Tibial nerve (tissue), 4 donors: ENCODE data around the gene GSTA1.
"Not testable (repeated sequence)": the region's sequence is repeated elsewhere in the genome, so short reads cannot be mapped to it uniquely, and the experiment has no call there.

Experiments used
- EP300 ChIP-seq, 2 donors: sonication (generic); formaldehyde crosslinking; IDR thresholded peaks; one replicate each; pipeline ENCODE4 v1.6.1; 2017; ENCODE audit warnings: antibody characterized with exemption in 2 of 2, mild to moderate bottlenecking in 1 of 2
- POLR2A ChIP-seq, 2 donors: fragments of 450-650 bp; IDR thresholded peaks; one replicate each; pipeline ENCODE4 v1.6.1; 2017; ENCODE audit warnings: antibody characterized with exemption in 2 of 2, mild to moderate bottlenecking in 2 of 2, moderate library complexity in 2 of 2
- TF ChIP-seq, protein P1 (sequence below), 5 experiments: fragments of 200-600 bp in 3 of 5; fragments of 450-650 bp in 2 of 5; sonication (generic) in 3 of 5; IDR thresholded peaks; one replicate each; pipeline ENCODE4 v1.5.1; 2016 to 2019; ENCODE audit warnings: antibody characterized with exemption in 5 of 5, mild to moderate bottlenecking in 3 of 5, moderate library complexity in 2 of 5

- not testable (repeated sequence) for TF ChIP-seq EP300, POLR2A (IDR thresholded peaks at IDR 0.05)
- TF ChIP-seq, protein P1, sequence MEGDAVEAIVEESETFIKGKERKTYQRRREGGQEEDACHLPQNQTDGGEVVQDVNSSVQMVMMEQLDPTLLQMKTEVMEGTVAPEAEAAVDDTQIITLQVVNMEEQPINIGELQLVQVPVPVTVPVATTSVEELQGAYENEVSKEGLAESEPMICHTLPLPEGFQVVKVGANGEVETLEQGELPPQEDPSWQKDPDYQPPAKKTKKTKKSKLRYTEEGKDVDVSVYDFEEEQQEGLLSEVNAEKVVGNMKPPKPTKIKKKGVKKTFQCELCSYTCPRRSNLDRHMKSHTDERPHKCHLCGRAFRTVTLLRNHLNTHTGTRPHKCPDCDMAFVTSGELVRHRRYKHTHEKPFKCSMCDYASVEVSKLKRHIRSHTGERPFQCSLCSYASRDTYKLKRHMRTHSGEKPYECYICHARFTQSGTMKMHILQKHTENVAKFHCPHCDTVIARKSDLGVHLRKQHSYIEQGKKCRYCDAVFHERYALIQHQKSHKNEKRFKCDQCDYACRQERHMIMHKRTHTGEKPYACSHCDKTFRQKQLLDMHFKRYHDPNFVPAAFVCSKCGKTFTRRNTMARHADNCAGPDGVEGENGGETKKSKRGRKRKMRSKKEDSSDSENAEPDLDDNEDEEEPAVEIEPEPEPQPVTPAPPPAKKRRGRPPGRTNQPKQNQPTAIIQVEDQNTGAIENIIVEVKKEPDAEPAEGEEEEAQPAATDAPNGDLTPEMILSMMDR (IDR thresholded peaks at IDR 0.05), result not testable (repeated sequence)
Observed at GRCh38 chr6:52782696-52783274, 20.8 kb downstream of the GSTA1 start.
